DMS153 treated with DMSO at 0.1 percent for 48 hours (cell line): Measurements from ENCODE around the gene INTS2.
"Not testable (repeated sequence)": the region's sequence is repeated elsewhere in the genome, so short reads cannot be mapped to it uniquely, and the experiment has no call there.

Experiments used
- DNase-seq: peaks from one replicate; lab custom pipeline; 2025; ENCODE audit not compliant: unreplicated experiment; lab: John Stamatoyannopoulos, UW

The INTS2 gene

GRCh38 chr17:61826198-61826597, 101.6 kb downstream of the INTS2 start:
- not testable (repeated sequence) for DNase-seq

DNA sequence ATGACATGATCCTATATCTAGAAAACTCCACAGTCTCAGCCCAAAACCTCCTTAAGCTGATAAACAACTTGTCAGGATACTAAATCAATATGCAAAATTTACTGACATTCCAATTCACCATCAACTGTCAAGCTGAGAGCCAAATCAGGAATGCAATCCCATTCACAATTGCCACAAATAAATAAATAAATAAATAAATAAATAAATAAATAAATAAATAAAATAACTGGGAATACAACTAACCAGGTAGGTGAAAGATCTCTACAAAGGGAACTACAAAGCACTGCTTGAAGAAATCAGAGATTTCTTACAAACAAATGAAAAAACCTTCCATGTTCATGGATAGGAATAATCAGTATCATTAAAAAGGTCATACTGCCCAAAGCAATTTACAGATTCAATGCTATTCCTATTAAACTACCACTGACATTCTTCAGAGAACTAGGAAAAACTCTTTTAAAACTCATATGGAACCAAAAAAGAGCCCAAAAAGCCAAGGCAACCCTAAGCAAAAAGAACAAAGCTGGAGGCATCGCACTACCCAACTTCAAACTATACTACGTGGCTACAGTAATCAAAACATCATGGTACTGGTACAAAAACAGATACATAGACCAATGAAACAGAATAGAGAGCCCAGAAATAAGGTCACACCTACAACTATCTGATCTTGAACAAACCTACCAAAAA, 102.2 kb downstream of the INTS2 start:
- no peak for DNase-seq

GRCh38 chr17:61822326-61823285, 105.2 kb downstream of the INTS2 start:
- no peak for DNase-seq

DNA sequence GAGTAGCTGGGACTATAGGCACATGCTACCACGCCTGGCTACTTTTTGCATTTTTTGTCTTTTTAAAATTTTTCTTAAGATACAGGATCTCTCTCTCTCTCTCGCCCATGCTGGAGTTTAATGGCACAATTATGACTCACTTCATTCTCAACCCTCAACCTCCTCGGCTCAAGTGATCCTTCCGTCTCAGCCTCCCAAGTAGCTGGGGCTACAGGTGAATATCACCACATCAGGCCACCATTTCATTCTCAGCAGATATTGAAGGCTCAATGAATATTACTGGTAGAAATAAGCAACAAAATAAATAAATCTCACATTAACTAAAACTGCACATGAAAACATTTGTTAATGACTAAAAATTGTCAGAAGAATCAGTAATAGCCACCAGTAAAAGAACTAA, 106.1 kb downstream of the INTS2 start:
- no peak for DNase-seq

DNA sequence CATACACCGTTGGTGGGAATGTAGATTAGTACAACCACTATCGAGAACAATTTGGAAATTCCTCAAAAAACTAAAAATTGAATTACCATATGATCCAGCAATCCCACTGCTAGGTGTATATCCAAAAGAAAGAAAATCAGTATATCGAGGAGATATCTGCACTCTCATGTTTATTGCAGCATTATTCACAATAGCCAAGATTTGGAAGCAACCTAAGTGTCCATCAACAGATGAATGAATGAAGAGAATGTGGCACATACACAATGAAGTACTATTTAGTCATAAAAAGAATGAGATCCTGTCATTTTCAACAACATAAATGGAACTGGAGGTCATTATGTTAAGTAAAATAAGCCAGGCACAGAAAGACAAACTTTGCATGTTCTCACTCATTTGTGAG, 108.5 kb downstream of the INTS2 start:
- not testable (repeated sequence) for DNase-seq

- DNase-seq: no peak
Observed at GRCh38 chr17:61818225-61818624, 109.6 kb downstream of the INTS2 start.

DNA sequence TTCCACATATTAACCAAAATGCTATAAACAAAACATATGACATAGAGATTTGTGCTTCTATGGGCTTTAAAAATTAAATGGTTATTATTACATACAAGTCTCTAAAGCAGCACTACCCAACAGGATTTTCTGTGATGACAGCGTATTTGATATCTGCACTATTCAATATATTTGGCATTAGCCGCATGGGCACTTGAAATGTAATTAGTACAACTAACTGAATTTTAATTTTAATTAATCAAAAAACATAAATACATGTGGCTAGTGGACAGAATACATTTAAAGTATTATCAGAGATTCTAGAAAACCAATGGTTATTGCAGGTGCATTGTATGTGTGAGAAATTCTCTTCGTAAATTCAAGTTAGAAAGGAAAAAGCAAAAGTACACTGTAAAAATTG, 110.3 kb downstream of the INTS2 start:
- no peak for DNase-seq

- DNase-seq: no peak
Observed at GRCh38 chr17:61816538-61816937, 111.2 kb downstream of the INTS2 start.

- DNase-seq: no peak
Observed at GRCh38 chr17:61815863-61816503, 111.8 kb downstream of the INTS2 start.
